DMS153 (cell line): Measurements from ENCODE around the gene OLFML3.
"Not testable (repeated sequence)": the region's sequence is repeated elsewhere in the genome, so short reads cannot be mapped to it uniquely, and the experiment has no call there.

ENCODE experiments used
- DNase-seq: peaks from one replicate; lab custom pipeline; 2025; lab: John Stamatoyannopoulos, UW

Gene OLFML3, protein sequence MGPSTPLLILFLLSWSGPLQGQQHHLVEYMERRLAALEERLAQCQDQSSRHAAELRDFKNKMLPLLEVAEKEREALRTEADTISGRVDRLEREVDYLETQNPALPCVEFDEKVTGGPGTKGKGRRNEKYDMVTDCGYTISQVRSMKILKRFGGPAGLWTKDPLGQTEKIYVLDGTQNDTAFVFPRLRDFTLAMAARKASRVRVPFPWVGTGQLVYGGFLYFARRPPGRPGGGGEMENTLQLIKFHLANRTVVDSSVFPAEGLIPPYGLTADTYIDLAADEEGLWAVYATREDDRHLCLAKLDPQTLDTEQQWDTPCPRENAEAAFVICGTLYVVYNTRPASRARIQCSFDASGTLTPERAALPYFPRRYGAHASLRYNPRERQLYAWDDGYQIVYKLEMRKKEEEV

DNA sequence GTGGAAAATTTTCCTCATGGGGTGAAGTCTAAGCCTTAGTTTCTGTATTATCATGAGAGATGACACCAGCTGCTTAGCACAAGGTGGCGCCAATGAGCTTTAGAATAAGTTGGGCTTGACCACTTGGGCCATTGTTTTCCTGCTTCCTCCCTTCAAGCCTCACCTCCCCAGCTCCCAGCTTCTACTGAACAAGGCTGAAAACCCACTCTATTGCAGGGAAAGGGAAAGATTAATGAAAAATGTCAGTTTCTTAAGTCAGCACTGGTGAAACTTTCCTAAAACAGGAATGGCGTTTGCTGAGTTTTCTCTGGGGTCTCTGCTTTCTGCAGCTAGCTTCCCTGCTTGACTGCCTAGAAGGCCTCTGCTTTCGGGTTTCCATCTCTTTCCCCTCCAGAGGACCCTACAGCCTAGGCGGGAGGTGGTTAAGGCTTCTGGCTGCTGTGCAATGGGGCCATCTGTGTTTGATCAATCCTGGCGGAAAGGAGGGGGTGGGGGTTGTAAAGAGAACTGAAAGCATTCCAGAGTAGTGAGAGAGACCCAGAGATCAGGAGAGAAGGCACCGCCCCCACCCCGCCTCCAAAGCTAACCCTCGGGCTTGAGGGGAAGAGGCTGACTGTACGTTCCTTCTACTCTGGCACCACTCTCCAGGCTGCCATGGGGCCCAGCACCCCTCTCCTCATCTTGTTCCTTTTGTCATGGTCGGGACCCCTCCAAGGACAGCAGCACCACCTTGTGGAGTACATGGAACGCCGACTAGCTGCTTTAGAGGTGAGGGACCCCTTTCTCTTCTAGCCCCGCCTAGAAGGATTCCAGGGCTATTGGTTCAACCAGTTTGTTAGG lies at the start of gene OLFML3:
Gene OLFML3, plus strand, starts transcription at position 612 of the 840 bp plus-strand sequence. Its CDS starts 43 bp downstream, at position 655.
- peak; percentile 70 for DNase-seq

DNA sequence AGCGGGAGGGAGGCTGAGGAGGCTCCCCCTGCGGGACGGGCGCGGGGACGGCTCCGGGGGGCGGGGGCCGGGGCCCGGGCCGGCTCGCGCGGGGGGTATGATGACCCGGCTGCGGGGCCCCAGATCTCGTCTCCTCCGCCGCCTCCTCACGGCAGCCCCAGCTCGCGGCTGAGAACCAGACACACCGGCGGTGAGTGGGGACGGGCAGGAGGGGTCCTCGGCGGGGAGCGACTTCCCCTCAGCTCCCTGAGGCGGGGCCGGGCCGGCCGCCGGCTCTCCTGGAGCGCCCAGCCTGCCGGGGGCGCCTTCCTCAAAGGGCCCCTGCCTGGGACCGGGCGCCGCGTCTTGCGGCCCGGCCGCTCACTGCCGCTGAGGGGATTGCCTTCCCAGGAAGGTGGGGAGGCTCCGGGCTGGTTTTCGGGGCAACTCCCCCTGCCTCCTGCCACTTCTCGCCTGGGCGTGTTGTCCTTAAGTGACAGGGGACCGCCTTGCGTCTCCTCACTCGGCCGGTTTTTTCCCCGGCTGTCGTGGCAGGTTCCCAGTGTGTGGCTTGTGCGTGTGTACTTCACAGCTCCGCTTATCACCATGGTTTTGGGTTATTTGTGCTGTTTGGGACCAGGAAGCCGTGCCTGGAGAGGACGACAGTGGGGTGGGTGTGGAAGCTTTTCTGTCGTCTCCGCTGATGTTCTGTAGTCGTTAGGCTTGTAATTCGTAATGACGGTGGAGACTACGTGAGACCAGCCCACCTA lies 49.4 kb upstream of the OLFML3 start:
- no peak for DNase-seq

DNA sequence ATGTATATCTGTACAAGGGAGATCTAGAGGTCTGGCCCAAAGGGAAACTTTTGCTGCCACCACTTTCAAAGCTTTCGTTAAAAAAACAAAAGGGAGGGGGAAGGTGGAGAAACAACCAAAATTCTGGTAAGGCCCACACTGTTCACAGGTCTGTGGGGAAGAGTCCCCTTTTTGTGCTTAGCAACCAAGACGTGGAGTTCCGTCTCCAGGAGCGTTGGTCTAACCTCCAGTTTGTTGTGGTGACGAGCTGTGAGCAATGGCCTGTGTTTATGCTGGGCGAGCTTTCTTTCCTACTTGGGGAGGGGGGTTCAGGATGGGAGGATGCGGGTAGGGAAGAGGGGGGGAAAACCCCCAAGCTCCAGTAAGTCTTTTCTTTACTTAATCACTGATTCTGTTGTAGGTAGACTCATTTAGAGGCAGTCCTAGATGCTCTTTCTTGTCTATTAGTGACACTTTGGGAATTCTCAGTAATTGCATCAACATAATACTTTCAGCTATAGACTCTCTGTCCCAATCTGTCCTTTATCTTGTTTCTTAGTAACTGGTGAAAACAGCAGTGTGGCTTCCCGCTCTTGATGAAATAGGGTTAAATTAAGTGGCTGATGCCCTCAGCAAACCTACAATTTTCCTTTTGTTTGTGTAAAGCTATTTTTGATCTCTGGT lies 48.6 kb upstream of the OLFML3 start:
- DNase-seq = no peak

DNA sequence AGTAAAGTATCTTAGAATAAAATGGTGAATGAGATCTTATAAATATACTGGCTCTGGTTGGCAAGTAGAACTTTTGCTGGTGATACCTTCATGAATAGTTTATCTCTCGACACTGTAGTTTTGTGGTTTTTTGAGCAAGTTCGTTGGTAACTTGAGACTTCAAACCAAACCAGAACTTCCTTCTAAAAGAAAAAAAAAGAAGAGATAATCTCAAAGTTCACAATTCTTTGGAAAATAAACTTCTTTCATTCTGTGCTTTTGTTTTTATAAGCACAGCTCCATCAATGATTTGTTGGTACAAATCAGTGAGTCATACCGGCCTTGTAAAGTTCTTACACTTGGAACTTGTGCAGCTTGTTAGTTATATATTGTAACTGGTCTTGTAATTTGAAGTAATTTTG lies 47.8 kb upstream of the OLFML3 start:
- DNase-seq = no peak

DNA sequence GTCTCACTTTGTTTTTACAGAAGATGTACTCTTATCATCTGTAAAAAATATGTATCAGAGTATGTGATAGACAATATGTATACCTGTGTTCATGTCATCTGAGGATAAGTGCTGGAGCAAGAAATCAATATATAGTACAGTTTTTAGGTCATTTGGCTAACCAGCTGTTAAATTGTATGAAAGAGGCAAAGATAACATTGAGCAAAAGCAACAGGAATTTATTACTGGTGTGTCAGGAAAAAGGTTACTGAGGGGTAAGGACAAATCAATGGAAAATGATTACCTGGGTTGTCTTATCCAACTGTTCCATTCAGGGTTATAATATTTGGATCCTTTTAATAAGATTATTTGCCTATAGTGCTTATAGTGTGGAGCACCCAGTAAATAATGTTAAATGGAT lies 45.3 kb upstream of the OLFML3 start:
- no peak for DNase-seq

DNA sequence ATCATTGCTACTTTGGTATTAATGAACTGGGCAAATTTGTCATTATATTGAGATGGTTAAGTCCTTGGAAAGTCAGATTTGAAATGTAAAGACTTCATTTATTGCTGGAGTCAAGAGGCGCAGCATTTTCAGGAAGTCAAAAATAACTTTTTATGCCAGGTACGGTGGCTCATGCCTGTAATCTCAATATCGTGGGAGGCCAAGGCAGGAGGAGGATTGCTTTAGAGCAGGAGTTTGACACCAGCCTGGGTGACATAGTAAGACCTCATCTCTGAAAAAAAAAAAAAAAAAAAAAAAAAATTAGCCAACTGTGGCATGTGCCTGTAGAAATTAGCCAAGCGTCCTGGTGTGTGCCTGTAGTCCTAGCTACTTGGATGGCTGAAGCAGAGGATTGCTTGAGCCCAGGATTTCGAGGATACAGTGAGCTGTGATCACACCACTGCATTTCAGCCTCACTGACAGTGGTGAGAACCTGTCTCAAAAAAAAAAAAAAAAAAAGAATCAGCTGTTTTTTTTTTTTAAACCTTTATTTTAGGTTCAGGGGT lies 44.7 kb upstream of the OLFML3 start:
- DNase-seq = no peak

DNA sequence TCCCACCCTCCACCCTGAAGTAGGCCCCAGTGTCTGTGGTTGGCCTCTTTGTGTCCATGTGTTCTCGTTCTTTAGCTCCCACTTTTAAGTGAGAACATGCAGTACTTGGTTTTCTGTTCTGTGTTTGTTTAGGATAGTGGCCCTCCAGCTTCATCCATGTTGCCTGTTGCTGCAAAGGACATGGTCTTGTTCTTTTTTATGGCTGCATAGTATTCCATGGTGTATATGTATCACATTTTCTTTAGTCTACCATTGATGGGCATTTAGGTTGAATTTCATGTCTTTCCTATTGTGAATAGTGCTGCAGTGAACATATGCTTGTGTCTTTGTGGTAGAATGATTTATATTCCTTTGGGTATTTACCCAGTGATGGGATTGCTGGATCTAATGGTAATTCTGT lies 44.1 kb upstream of the OLFML3 start:
- DNase-seq = no peak

DNA sequence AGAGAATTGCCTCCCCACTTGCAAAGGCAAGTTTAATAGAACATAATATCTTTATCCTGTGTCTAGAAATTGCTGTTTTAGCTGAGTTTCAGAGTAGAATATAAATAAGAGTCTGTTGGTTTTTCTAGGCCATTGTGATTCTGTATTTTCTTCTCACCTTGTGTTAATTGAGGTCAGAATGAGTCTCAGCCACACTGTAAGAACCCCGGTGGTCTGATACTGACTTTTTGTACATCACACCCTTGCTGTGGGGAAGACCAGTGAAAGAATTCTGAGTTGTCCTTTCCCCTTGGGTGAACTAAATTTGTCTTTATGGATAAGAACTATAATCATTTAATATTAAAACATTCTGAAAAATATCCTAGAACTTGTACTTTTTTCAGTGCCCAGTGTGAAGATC lies 43.3 kb upstream of the OLFML3 start:
- DNase-seq = no peak

DNA sequence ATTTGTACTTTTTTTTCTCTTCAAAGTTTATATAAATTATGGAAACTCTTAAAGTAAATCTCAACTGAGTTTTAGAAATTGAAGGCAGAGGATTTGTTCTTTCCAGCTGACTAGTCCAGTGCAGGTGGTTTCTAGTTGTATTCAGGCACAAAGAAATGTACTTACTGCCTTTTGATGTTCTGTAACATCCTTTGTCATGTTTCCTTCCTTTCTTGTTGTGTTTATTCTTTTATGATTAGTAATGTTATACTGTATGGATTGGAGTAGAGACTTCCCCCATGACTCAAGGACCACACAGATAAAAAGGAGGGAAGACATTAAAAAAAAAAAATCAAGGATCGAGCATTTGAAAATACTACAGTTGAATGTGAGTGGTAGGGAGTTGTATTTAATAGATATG lies 42.1 kb upstream of the OLFML3 start:
- no peak for DNase-seq

DNA sequence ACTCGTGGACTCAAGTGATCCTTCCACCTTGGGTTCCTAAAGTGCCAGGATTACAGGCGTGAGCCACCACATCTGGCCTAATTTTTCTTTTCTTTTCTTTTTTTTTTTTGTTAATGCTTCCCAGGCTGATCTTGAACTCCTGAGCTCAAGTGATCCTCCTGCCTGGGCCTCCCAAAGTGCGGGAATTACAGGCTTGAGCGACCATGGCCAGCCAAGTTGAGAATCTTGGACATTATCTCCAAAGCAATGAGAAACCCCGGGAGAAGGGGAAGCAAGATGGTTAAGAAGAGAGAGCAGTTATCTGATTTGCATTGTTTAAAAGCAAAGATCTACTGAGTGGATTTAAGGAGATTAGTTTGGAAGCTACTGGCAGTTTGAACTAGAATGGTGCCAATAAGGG lies 41.1 kb upstream of the OLFML3 start:
- no peak for DNase-seq

DNA sequence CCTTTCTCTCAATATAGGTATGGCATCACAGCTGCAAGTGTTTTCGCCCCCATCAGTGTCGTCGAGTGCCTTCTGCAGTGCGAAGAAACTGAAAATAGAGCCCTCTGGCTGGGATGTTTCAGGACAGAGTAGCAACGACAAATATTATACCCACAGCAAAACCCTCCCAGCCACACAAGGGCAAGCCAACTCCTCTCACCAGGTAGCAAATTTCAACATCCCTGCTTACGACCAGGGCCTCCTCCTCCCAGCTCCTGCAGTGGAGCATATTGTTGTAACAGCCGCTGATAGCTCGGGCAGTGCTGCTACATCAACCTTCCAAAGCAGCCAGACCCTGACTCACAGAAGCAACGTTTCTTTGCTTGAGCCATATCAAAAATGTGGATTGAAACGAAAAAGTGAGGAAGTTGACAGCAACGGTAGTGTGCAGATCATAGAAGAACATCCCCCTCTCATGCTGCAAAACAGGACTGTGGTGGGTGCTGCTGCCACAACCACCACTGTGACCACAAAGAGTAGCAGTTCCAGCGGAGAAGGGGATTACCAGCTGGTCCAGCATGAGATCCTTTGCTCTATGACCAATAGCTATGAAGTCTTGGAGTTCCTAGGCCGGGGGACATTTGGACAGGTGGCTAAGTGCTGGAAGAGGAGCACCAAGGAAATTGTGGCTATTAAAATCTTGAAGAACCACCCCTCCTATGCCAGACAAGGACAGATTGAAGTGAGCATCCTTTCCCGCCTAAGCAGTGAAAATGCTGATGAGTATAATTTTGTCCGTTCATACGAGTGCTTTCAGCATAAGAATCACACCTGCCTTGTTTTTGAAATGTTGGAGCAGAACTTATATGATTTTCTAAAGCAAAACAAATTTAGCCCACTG lies 38.7 kb upstream of the OLFML3 start:
- no peak for DNase-seq

DNA sequence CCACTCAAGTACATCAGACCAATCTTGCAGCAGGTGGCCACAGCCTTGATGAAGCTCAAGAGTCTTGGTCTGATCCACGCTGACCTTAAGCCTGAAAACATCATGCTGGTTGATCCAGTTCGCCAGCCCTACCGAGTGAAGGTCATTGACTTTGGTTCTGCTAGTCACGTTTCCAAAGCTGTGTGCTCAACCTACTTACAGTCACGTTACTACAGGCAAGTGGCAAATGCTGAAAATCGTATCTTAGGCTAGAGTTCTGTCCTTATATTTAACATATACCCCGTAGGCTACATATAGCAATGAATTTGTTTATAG lies 38.1 kb upstream of the OLFML3 start:
- DNase-seq = no peak

DNA sequence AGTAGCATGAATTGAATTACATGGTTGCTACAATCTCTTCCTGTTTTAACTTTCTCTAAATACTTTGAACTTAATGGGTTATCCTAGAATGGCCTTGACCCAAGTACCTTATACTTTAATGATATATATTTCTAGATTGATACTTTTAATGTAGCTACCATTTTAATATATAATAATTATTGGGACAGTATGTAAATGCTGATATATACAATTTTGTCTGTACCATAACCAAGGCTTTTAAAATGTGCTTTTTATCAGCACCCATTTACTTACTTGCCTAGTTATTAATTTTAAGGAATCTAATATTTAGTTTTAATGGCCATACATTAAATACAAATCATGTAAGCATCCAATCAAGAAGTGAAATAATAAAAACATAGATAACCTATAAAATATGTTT lies 36.7 kb upstream of the OLFML3 start:
- no peak for DNase-seq

DNA sequence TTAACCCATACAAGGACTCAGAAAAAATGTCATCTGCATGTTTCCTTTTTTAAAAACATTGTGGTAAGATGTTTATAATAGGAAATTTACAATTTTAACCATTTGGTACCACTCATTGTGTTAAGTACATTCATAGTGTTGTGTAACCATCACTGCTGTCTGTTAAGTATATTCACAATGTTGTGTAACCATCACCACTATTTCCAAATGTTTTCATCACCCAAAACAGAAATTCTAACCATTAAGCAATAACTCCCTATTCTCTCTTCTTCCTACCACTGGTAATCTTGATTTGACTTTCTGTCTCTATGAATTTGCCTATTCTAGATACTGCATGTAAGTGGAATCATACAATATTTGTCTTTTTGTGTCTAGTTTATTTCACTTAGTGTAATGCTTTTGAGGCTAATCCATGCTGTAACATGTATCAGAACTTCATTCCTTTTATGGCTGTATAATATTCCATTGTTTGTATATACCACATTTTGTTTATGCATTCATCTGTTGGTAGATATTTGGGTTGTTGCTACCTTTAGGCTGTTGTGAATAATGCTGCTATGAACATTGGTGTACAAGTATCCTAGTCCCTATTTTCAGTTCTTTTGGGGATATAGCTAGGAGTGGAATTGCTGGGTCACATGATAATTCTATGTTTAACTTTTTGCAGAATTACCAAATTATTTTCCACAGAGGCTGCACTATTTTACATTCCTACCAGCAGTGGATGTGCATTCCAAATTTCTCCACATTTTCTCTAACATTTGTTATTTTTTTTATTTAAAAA lies 36.1 kb upstream of the OLFML3 start:
- no peak for DNase-seq

DNA sequence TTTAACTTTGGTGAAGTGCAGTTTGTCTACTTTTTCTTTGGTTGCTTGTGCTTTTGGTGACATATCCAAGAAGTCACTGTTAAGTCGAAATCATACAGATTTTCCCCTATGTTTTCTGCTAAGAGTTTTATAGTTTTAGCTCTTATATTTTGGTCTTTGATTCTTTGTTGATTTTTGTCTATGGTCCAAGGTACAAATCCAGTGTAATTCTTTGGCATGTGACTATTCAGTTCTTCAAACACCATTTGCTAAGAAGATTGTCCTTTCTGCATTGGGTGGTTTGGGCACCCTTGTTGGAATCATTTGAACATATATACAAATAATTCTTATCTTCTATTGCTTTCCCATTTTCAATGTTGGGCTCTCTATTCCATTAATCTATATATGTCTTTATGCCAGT lies 33.9 kb upstream of the OLFML3 start:
- no peak for DNase-seq

DNA sequence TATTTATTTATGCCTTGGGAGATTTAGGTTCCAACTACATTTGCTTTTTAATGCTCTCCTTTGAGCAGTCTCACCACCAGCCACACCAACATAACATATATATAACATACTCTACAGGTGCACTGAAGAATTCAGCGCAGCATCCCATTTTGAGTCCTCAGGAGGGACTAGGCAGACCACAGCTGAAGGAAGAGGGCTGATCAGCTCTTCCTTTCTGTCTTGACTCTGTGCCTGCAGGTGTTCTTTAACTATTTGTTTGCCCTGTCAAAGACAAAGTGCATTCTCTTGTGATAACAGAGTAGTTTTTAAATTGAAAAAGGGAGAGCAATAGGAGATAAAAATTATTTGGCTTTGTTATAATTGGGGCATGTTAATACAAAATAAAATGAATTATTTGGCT lies 33.2 kb upstream of the OLFML3 start:
- no peak for DNase-seq

DNA sequence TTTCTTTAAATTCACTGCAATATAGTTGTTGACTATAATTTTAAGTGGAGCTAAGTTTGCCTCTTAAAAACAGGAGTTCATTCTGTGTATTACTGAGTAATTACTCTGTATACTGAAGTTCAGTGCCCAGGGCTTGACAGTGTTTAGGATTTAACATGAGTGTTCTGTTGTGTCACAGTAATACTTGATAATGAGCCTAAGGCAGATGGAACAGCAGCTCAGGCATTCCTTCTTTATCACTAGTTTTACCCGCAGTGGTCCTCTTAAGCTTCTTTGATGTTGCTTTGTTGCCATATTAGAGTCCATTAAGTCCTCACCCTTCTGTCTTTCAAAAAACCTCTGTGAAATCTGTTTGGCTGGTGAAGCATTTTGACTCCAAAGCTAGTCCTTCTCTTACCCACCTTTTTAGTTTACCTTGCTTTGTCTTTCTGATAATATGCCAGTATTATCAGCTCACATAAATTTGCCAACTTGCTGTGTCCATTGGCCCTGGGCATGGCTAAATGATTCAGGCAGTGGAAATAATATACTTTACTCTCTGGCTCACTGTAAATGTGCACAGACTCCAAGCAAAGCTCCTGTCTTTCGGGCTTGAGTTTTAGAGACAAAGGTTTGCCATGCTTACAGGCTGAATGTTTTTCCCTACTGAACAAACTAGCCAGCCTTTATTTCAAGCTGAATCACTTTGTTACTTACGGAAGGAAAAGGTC lies 32.4 kb upstream of the OLFML3 start:
- DNase-seq = no peak

DNA sequence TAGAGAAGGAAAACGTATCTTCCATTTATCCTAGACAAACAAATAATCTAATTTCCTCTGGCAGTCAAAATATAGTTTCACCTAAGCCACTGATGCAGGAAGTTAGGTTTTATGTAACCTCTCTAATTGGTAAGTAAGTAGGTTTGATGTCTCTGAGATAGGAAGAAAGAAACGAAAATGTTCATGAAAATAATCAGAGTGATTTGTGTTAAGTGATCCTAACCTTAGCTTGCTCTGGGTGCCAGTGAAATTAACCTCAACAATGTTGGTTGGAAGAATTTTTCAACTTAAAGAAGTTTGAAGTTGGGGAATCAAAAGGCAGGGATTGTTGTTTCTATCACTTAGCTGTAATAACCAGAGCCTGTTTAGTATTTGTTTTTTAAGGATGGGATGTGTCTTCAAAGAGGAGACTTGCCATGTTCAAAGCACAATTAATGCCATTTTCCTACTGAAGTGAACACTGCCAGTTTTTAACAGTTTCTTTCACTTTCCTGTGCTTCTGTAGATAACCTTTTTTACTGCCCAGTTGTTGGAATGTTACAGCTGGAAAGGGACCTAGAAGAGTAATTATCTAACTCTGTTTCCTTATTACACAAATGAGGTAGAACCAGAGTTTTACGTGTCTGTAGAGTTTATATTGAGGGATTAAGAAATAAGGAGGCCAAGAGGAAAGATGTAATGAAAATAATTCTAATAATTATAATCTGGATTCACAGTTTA lies 31.7 kb upstream of the OLFML3 start:
- no peak for DNase-seq

DNA sequence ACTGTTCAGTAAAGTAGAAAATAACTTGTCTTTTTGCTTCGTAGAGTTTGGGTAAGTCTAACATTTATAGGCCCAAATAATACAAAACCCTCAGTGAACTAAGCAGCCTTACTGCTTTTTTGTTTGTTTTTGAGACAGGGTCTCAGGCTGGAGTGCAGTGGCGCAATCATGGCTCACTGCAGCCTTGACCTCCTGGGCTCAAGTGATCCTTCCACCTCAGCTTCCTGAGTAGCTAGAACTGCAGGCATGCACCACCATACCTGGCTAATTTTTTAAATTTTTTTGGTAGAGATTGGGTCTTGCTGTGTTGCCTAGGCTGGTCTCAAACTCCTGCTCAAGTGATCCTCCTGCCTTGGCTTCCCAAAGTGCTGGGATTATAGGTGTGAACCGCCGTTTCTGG lies 31.1 kb upstream of the OLFML3 start:
- not testable (repeated sequence) for DNase-seq
